Common myeloid progenitor, CD34-positive (primary cell): ENCODE data around the gene SEMA3C. TPM values are rescaled to one million over a fixed set of nuclear protein-coding genes. Genes with fewer than 3 reads are reported as not detected.

ENCODE experiments used
- CTCF ChIA-PET: fragments of 350-600 bp; sonication (Branson Sonifier 250); formaldehyde crosslinking; loops from one replicate; lab custom pipeline; 2021; ENCODE audit warnings: antibody characterized with exemption; lab: Charles Lee
- POLR2A ChIA-PET: fragments of 350-600 bp; sonication (Branson Sonifier 250); formaldehyde crosslinking; loops from one replicate; lab custom pipeline; 2021; ENCODE audit warnings: antibody characterized with exemption; lab: Charles Lee
- DNase-seq, 3 donors: peaks; one replicate each; pipeline versions ENCODE4 v3.0.0 to v3.0.0-alpha.2; 2013
- H3K27ac ChIP-seq, 2 experiments: 1 replicate in 1 of 2; 2 replicates in 1 of 2; pipeline ENCODE4 v1.7.0; 2013; ENCODE audit warnings: inconsistent platforms in 2 of 2, low read length in 2 of 2, mild to moderate bottlenecking in 2 of 2, low read depth in 1 of 2, moderate library complexity in 1 of 2; ENCODE audit not compliant: severe bottlenecking in 2 of 2, insufficient read depth in 1 of 2, poor library complexity in 1 of 2
- H3K27me3 ChIP-seq, 5 experiments: replicated peaks in 2 of 5; 1 replicate in 3 of 5; 2 replicates in 2 of 5; pipeline versions ENCODE4 v1.6.1 to v1.7.0; 2013; ENCODE audit warnings: low read length in 4 of 5, mild to moderate bottlenecking in 2 of 5, moderate library complexity in 2 of 5, inconsistent platforms in 1 of 5; ENCODE audit not compliant: insufficient read depth in 5 of 5, control insufficient read depth in 4 of 5
- H3K36me3 ChIP-seq, 4 experiments: 1 replicate in 2 of 4; 2 replicates in 2 of 4; pipeline versions ENCODE4 v1.6.1 to v1.7.0; 2013; ENCODE audit warnings: low read length in 3 of 4, control low read depth in 1 of 4, mild to moderate bottlenecking in 1 of 4; ENCODE audit not compliant: control insufficient read depth in 4 of 4, insufficient read depth in 4 of 4
- H3K4me1 ChIP-seq, 4 experiments: 1 replicate in 3 of 4; 2 replicates in 1 of 4; pipeline versions ENCODE4 v1.6.1 to v1.7.1; 2013; ENCODE audit warnings: low read length in 3 of 4, mild to moderate bottlenecking in 3 of 4, control low read depth in 1 of 4, inconsistent platforms in 1 of 4, moderate library complexity in 1 of 4; ENCODE audit not compliant: control insufficient read depth in 4 of 4, insufficient read depth in 4 of 4; ENCODE audit errors: control extremely low read depth in 1 of 4
- H3K4me3 ChIP-seq, 7 experiments: 1 replicate in 4 of 7; 2 replicates in 3 of 7; pipeline versions ENCODE4 v1.5.1 to v1.7.0; 2013; ENCODE audit warnings: mild to moderate bottlenecking in 7 of 7, low read length in 6 of 7, moderate library complexity in 6 of 7, inconsistent platforms in 2 of 7, low read depth in 2 of 7, control low read depth in 1 of 7; ENCODE audit not compliant: insufficient read depth in 4 of 7, control insufficient read depth in 1 of 7; ENCODE audit errors: extremely low read depth in 1 of 7
- H3K9me3 ChIP-seq, 5 experiments: 1 replicate in 4 of 5; 2 replicates in 1 of 5; pipeline versions ENCODE4 v1.6.1 to v1.7.1; 2013; ENCODE audit warnings: low read length in 4 of 5, mild to moderate bottlenecking in 2 of 5, inconsistent platforms in 1 of 5, low read depth in 1 of 5, moderate library complexity in 1 of 5; ENCODE audit not compliant: control insufficient read depth in 4 of 5, insufficient read depth in 2 of 5; ENCODE audit errors: control extremely low read depth in 1 of 5
- WGBS: methylation state at CpG from one replicate; pipeline ENCODE4 v1.1.5; 2013; ENCODE audit not compliant: insufficient coverage; 5-methylcytosine and 5-hydroxymethylcytosine counted together
- polyA plus RNA-seq: library from polyadenylated mRNA; unstranded; fragments of 120-200 nt; gene quantifications from one replicate; pipeline ENCODE4 v1.2.1, GENCODE V29; 2013

Gene SEMA3C
- polyA plus RNA-seq: 9.7 TPM

DNA sequence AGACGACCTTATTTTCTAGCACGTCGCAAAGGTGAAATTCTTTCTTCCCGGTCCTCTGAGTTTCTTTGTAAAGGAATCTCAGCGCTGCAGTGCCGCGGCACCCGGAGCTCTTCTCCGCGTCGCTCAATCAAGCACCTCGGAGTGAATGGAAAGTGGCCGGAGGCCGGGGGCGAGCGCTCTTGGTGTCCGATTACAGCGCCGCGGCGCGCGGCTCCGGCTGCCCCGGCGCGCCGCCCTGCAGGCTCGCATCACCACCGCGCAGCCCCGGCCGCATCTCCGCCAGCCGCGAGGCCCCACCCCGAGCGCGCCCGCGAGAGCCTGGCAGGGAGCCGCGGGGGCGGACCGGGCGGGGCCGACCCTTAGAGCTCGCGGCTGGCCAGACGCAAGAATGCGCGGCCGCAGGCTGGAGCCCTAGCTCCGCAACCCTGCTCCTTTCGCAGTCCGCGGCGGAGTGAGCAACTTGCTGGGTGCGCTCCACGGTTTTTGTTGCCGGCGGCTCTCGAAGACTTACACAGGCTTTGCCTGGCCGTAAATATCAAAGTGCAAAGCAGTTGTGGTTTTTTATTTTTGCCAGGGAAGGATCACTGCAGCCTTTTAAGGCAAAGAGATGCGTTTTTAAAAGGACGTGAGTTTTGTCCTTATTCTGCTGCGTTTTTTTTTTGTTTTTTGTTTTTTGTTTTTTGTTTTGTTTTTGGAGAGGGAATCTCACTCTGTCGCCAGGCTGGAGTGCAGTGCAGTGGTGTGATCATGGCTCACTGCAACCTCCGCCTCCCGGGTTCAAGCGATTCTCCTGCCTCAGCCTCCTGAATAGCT lies at the start of gene SEMA3C:
SEMA3C (minus strand) TSS at position 143 of the 813 bp plus-strand sequence. CDS start 2,270 bp downstream, outside the sequence.
- Histone ChIP-seq H3K9me3 (no peaks in the 10 kb centered on the region), H3K27ac (no peak within 1 kb of the TSS), H3K4me3 (peak within 1 kb of the TSS; percentile 52 to 96 (median 83)), H3K36me3 (no peaks in the 10 kb centered on the region), H3K27me3 (no peaks in the 10 kb centered on the region), H3K4me1 (peaks cover 7 to 29% (median 20%) of the 10 kb centered on the region in 4 experiments)
- WGBS: 3% methylated on average over 65 of the region's 71 CpGs
- peak; percentile 72 to 85 (median 79) for DNase-seq
- POLR2A ChIA-PET: interaction anchor here (0.6 kb wide), 1 partner anchor 18 kb away, joined by 3 read pairs; no protein-coding TSS in a partner anchor
- CTCF ChIA-PET: interaction anchor here (0.6 to 3.9 kb wide), 11 partner anchors 9 to 550 kb away, joined by 3 to 16 read pairs (median 4); no protein-coding TSS in a partner anchor

DNA sequence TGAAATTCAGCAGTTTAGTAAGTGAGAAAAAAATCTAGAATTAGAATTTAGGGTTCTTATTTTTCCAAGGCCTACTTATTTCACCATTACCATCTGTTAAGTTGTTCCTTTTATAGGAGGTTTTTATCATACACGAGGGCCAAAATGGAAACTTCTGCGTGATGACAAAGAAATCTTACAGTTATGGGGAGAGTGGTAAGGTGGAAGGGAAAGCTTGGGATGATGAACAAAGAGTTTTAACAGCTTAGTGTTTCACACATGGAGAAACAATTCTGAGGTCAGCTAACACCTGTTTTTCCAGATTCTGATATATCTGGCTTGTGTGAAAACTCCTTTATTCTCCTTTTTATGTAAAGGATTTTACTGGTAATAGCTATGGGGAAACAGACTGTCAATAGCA lies 49.8 kb upstream of the SEMA3C start:
- Histone ChIP-seq H3K9me3 (no peaks in the 10 kb centered on the region), H3K27me3 (no peaks in the 10 kb centered on the region), H3K36me3 (no peaks in the 10 kb centered on the region), H3K4me1 (no peaks in the 10 kb centered on the region), H3K4me3 (no peak overlapping the region), H3K27ac (no peak overlapping the region)
- WGBS: 100% methylated on average over 1 of the region's 2 CpGs
- CTCF ChIA-PET: no interaction called here
- POLR2A ChIA-PET: no interaction called here
- DNase-seq: no peak

DNA sequence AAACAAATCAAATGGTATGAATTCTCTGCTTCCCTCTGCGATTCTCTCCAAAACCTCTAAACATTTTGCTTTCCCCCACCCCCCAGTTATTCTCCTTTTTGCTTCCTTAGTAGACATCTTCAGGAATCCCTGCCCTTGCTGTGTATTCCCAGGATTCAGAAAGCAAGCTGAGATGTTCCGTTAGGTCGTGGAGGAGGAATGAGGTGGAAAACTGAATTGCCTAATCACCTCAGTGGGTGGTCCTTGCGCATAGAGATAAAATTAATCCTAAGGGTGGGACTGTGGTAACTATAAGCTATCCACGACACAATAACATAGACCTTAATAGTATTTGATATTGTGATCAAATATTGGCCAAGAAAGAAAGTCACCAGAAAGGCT lies 49.1 kb upstream of the SEMA3C start:
- H3K27me3 ChIP-seq: no peaks in the 10 kb centered on the region
- ChIA-PET CTCF (no interaction called here), POLR2A (no interaction called here)
- no peak for DNase-seq
- H3K4me1 ChIP-seq: no peaks in the 10 kb centered on the region
- WGBS: no CpG with 5 or more reads among the region's 5 CpGs
- no peak overlapping the region for H3K4me3 ChIP-seq
- no peak overlapping the region for H3K27ac ChIP-seq
- H3K9me3 ChIP-seq: no peaks in the 10 kb centered on the region
- H3K36me3 ChIP-seq: no peaks in the 10 kb centered on the region

DNA sequence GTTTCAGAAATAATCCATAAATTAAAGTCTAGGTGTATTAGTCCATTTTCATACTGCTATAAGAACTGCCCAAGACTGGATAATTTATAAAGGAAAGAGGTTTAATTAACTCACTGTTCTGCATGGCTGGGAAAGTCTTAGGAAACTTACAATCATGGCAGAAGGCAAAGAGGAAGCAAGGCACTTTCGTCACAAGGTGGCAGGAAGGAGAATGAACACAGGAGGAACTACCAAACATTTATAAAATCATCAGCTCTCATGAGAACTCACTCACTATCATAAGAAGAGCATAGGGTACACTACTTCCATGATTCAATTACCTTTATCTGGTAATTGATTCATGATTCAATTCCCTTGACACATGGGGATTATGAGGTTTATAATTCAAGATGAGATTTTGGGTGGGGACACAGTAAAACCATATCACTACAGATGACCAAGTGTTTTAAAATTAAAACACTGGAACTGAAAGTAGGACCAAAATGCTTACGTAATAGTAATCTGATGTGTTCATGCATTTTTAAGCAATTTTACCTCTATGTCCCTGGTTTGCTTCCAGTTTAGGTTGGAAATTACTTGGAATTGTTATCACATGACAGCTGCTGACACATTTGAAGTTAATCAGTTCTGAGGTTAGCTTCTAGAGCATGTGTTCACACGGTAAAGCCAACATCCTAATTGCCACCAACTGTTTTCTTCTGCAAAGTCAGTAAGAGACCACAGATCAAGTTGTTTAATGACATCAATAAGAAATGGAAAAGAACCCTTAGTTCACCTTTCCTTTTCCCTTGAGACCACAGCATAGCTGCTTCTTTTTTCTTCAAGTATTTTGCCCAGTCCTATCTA lies 48.4 kb upstream of the SEMA3C start:
- Histone ChIP-seq H3K9me3 (no peaks in the 10 kb centered on the region), H3K27ac (no peak overlapping the region), H3K4me3 (no peak overlapping the region), H3K4me1 (no peaks in the 10 kb centered on the region), H3K27me3 (no peaks in the 10 kb centered on the region), H3K36me3 (no peaks in the 10 kb centered on the region)
- CTCF ChIA-PET: no interaction called here
- no peak for DNase-seq
- 62% methylated on average over 2 of the region's 3 CpGs for WGBS
- POLR2A ChIA-PET: no interaction called here

DNA sequence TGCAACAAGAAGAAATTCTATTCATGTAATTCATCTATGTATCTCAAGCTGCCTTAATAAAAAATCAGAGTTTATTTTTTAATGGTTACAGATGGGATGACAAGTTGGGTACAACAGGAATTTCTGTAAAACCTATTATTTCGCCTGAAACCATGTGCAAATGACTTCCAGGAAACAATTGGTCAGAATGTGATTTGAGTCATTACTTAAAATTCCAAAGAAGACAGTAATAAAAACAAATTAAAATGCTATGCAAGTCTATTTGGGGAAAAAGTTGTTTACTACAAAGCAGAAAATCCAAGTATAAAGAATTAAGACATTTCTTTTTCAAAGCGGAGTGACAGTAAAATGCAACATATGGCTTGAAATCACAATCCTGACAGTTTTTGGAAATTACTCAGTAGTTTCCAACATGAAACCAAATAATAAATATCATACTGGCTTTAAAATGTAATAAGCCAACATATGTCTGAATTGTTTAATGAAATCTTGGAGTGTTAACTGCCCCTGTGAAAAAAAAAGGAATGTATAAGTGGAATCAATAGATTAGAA lies 41.5 kb upstream of the SEMA3C start:
- H3K4me1 ChIP-seq: peaks cover 0 to 3% (median 1%) of the 10 kb centered on the region in 4 experiments
- WGBS: no CpG with 5 or more reads among the region's 2 CpGs
- POLR2A ChIA-PET: no interaction called here

DNA sequence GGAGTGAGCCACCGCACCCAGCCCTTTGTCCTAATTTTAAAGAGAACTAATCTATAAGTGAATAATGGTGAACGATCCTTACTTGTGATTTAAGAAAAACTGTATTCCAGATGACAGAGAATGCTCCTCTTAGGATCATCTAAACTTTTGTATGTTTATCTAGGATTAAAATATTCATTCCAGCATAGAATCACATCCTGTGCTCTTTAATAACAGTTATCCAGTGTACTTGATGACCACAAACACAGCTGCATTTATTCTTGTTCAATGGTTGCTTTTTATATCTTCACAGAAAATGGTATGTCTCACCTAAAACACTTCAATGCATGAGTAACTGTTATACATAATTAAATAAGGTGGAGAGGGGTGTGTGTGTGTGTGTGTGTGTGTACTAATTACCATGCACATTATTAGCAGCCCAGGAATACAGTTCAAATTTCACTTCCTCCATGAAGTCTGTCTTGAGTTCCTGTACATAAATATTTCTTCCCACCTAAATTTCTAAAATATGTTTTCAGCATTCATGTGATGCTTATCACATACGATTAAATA lies 38.5 kb upstream of the SEMA3C start:
- H3K4me3 ChIP-seq: no peak overlapping the region
- H3K4me1 ChIP-seq: peaks cover 0 to 3% (median 1%) of the 10 kb centered on the region in 4 experiments
- no peak for DNase-seq
- H3K27ac ChIP-seq: no peak overlapping the region
- CTCF ChIA-PET: interaction anchor here (1.2 kb wide), 1 partner anchor 425 kb away, joined by 3 read pairs; no protein-coding TSS in a partner anchor
- WGBS: no CpG with 5 or more reads among the region's 3 CpGs
- POLR2A ChIA-PET: no interaction called here
- no peaks in the 10 kb centered on the region for H3K36me3 ChIP-seq
- no peaks in the 10 kb centered on the region for H3K9me3 ChIP-seq
- H3K27me3 ChIP-seq: no peaks in the 10 kb centered on the region

More for the DNA sequence above, 41.5 kb upstream of the SEMA3C start:
- DNase-seq: no peak
- Histone ChIP-seq H3K4me3 (no peak overlapping the region), H3K27me3 (no peaks in the 10 kb centered on the region), H3K27ac (no peak overlapping the region), H3K36me3 (no peaks in the 10 kb centered on the region), H3K9me3 (no peaks in the 10 kb centered on the region)
- CTCF ChIA-PET: no interaction called here
